ENCODE measurements around the gene HNRNPR.

DNA sequence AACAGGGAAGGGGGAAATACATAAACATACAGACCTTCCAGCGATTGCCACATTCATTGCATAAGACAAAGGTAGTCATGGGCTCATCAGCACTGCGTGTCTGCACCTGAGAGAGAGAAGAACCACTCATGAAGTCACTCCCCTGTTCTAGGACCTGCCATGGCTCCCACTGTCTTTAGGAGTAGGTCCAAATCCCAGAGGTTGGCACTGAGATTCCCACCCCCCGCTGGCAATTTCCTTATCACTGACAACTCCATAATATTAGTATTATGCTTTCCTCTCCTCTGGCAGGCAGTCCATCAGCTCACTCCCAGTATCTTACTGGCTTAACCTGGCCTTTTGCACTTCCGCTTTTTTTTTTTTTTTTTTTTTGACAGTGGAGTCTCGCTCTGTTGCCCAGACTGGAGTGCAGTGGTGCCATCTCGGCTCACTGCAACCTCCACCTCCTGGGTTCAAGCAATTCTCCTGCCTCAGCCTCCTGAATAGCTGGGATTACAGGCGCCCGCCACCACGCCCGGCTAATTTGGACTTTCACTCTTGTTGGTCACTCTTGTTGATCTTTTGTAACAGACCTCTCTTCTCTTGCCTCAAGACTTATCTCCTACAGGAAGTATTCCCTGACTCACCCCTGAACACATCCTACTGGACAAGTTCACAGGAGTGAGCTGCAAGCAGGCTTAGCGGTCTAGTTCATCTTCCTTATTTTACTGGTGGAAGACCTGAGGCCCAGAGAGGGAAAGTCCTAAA lies 40.4 kb upstream of the HNRNPR start:
- TF ChIP-seq POLR2AphosphoS5 (IDR thresholded peaks at IDR 0.05; ENCODE audit: insufficient read depth in 1 of 2, low read depth in 1 of 2), result no peak
- TF ChIP-seq, protein P1, sequence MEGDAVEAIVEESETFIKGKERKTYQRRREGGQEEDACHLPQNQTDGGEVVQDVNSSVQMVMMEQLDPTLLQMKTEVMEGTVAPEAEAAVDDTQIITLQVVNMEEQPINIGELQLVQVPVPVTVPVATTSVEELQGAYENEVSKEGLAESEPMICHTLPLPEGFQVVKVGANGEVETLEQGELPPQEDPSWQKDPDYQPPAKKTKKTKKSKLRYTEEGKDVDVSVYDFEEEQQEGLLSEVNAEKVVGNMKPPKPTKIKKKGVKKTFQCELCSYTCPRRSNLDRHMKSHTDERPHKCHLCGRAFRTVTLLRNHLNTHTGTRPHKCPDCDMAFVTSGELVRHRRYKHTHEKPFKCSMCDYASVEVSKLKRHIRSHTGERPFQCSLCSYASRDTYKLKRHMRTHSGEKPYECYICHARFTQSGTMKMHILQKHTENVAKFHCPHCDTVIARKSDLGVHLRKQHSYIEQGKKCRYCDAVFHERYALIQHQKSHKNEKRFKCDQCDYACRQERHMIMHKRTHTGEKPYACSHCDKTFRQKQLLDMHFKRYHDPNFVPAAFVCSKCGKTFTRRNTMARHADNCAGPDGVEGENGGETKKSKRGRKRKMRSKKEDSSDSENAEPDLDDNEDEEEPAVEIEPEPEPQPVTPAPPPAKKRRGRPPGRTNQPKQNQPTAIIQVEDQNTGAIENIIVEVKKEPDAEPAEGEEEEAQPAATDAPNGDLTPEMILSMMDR (IDR thresholded peaks at IDR 0.05), result no peak
- TF ChIP-seq POLR2A (IDR thresholded peaks at IDR 0.05), result no peak
